Endothelial cell of umbilical vein (primary cell): ENCODE measurements around the gene TRIM46.

Experiments
- CTCF ChIP-seq, 2 donors: IDR thresholded peaks; 1 replicate in 1 of 2; 2 replicates in 1 of 2; pipeline ENCODE4 v1.5.1; 2011; ENCODE audit warnings: low read length in 2 of 2, mild to moderate bottlenecking in 2 of 2, moderate library complexity in 2 of 2, control low read depth in 1 of 2, inconsistent platforms in 1 of 2, low read depth in 1 of 2; ENCODE audit not compliant: insufficient read depth in 1 of 2; ENCODE audit errors: extremely low read depth in 1 of 2
- GATA2 ChIP-seq: IDR thresholded peaks from 2 replicates; pipeline ENCODE4 v1.7.0; 2011; ENCODE audit warnings: low read depth, mild to moderate bottlenecking, moderate library complexity, mixed read lengths, low read length; ENCODE audit not compliant: insufficient read length, insufficient read depth
- MYC ChIP-seq: IDR thresholded peaks from one replicate; pipeline ENCODE4 v1.6.1; 2011; ENCODE audit warnings: mild to moderate bottlenecking, low read depth, low read length
- POLR2A ChIP-seq: IDR thresholded peaks from 2 replicates; pipeline ENCODE4 v1.6.1; 2012; ENCODE audit warnings: low read depth, mild to moderate bottlenecking, control low read depth, low read length
- POLR2AphosphoS5 ChIP-seq: IDR thresholded peaks from 2 replicates; pipeline ENCODE4 v1.6.1; 2012; ENCODE audit warnings: low read depth, mild to moderate bottlenecking, control low read depth, low read length, moderate library complexity; ENCODE audit not compliant: insufficient read depth

GRCh38 chr1:155145491-155145890 is 28.2 kb upstream of the TRIM46 start:
- TF ChIP-seq CTCF (IDR thresholded peaks at IDR 0.05; ENCODE audit: extremely low read depth in 1 of 2, insufficient read depth in 1 of 2, low read depth in 1 of 2, low read length in 2 of 2) (no peak), GATA2 (no peak), POLR2A (no peak), MYC (no peak), POLR2AphosphoS5 (no peak)
